Measurements from ENCODE around the gene PDE10A. TPM values are rescaled to one million over a fixed set of nuclear protein-coding genes. Genes with fewer than 3 reads are reported as not detected.

PDE10A gene
- total RNA-seq, 1 donor from 2014 or later: 5.4 TPM

GRCh38 chr6:165401092-165401491 is 261.9 kb downstream of the PDE10A start:
- H3K9me3 Mint-ChIP-seq (ENCODE audit: unreplicated experiment): no peaks in the 10 kb centered on the region
- H3K36me3 Mint-ChIP-seq (ENCODE audit: low read depth, unreplicated experiment): peaks cover 3% of the 10 kb centered on the region
- H3K4me1 ChIP-seq (ENCODE audit: insufficient read depth, low read length): no peaks in the 10 kb centered on the region
- H3K27me3 ChIP-seq (ENCODE audit: insufficient read depth, low read length): no peaks in the 10 kb centered on the region
- H2AFZ ChIP-seq (ENCODE audit: low read depth, low read length): no peak overlapping the region
- H3K4me1 Mint-ChIP-seq (ENCODE audit: low read depth, unreplicated experiment): no peaks in the 10 kb centered on the region
- no peaks in the 10 kb centered on the region for H3K79me2 ChIP-seq (ENCODE audit: insufficient read depth, low read length)
- no peak overlapping the region for H3K27ac Mint-ChIP-seq (ENCODE audit: unreplicated experiment)
- H3K36me3 ChIP-seq (ENCODE audit: insufficient read depth, low read length): no peaks in the 10 kb centered on the region
- no peaks in the 10 kb centered on the region for H3K9me3 ChIP-seq (ENCODE audit: insufficient read depth, low read depth, low read length)
- TF ChIP-seq CTCF (IDR thresholded peaks at IDR 0.05; ENCODE audit: insufficient read depth, low read depth, low read length) (no peak), EZH2 (IDR thresholded peaks at IDR 0.05; ENCODE audit: insufficient read depth, low read length) (no peak)
- H3K27ac ChIP-seq (ENCODE audit: low read depth, low read length): no peak overlapping the region
- H3K9ac ChIP-seq (ENCODE audit: low read length): no peak overlapping the region
- H3K4me3 Mint-ChIP-seq (ENCODE audit: unreplicated experiment): no peak overlapping the region
- DNase-seq (ENCODE audit: low read depth) (no peak), FAIRE-seq (no peak)
- H4K20me1 ChIP-seq (ENCODE audit: insufficient read depth, low read length): no peaks in the 10 kb centered on the region
- H3K4me3 ChIP-seq (ENCODE audit: insufficient read depth, low read depth, low read length): no peak overlapping the region
- H3K27me3 Mint-ChIP-seq (ENCODE audit: low read depth, unreplicated experiment): no peaks in the 10 kb centered on the region
- no peak overlapping the region for H3K4me2 ChIP-seq (ENCODE audit: low read length)

DNA sequence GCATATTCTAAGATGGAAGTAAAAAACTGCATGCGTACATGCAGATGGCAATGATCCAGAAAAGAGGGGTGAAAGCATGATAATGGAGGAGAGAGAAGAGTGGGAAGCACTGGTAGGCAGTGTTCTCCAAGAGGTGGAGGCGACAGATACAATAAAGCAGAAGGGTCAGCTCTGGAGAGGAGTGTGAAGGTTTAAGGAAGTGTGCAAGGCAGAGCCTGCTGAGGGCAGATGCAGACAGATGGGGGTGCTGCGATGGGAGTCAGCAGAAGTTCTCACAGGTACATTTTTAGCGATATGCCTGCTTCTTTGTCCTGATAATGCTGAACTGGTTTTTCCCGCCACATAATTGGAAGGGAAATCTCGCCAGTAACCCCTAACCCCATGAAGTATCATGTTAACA is 272.6 kb downstream of the PDE10A start:
- Histone ChIP-seq H3K4me1 (ENCODE audit: insufficient read depth, low read length) (no peaks in the 10 kb centered on the region), H3K27ac (ENCODE audit: low read depth, low read length) (no peak overlapping the region), H4K20me1 (ENCODE audit: insufficient read depth, low read length) (no peaks in the 10 kb centered on the region), H3K9me3 (ENCODE audit: insufficient read depth, low read depth, low read length) (no peaks in the 10 kb centered on the region), H3K36me3 (ENCODE audit: insufficient read depth, low read length) (no peaks in the 10 kb centered on the region), H2AFZ (ENCODE audit: low read depth, low read length) (no peak overlapping the region), H3K79me2 (ENCODE audit: insufficient read depth, low read length) (no peaks in the 10 kb centered on the region), H3K4me2 (ENCODE audit: low read length) (no peak overlapping the region), H3K9ac (ENCODE audit: low read length) (no peak overlapping the region), H3K27me3 (ENCODE audit: insufficient read depth, low read length) (no peaks in the 10 kb centered on the region), H3K4me3 (ENCODE audit: insufficient read depth, low read depth, low read length) (no peak overlapping the region)
- DNase-seq (ENCODE audit: low read depth) (no peak), FAIRE-seq (no peak)
- peaks cover 2% of the 10 kb centered on the region for H3K9me3 Mint-ChIP-seq (ENCODE audit: unreplicated experiment)
- no peaks in the 10 kb centered on the region for H3K4me1 Mint-ChIP-seq (ENCODE audit: low read depth, unreplicated experiment)
- TF ChIP-seq CTCF (IDR thresholded peaks at IDR 0.05; ENCODE audit: insufficient read depth, low read depth, low read length): no peak
- TF ChIP-seq EZH2 (IDR thresholded peaks at IDR 0.05; ENCODE audit: insufficient read depth, low read length): no peak
- no peak overlapping the region for H3K27ac Mint-ChIP-seq (ENCODE audit: unreplicated experiment)
- peaks cover 5% of the 10 kb centered on the region for H3K36me3 Mint-ChIP-seq (ENCODE audit: low read depth, unreplicated experiment)
- peaks cover 4% of the 10 kb centered on the region for H3K27me3 Mint-ChIP-seq (ENCODE audit: low read depth, unreplicated experiment)
- H3K4me3 Mint-ChIP-seq (ENCODE audit: unreplicated experiment): peak overlapping the region; percentile 15

- H3K4me1 ChIP-seq (ENCODE audit: insufficient read depth, low read length): no peaks in the 10 kb centered on the region
- H3K79me2 ChIP-seq (ENCODE audit: insufficient read depth, low read length): no peaks in the 10 kb centered on the region
- Mint-ChIP-seq H3K4me1 (ENCODE audit: low read depth, unreplicated experiment) (no peaks in the 10 kb centered on the region), H3K27ac (ENCODE audit: unreplicated experiment) (no peak overlapping the region), H3K9me3 (ENCODE audit: unreplicated experiment) (peaks cover 2% of the 10 kb centered on the region), H3K4me3 (ENCODE audit: unreplicated experiment) (no peak overlapping the region), H3K36me3 (ENCODE audit: low read depth, unreplicated experiment) (peaks cover 5% of the 10 kb centered on the region), H3K27me3 (ENCODE audit: low read depth, unreplicated experiment) (peaks cover 4% of the 10 kb centered on the region)
- H3K27ac ChIP-seq (ENCODE audit: low read depth, low read length): no peak overlapping the region
- no peak overlapping the region for H2AFZ ChIP-seq (ENCODE audit: low read depth, low read length)
- DNase-seq (ENCODE audit: low read depth): no peak
- H3K9me3 ChIP-seq (ENCODE audit: insufficient read depth, low read depth, low read length): no peaks in the 10 kb centered on the region
- no peaks in the 10 kb centered on the region for H4K20me1 ChIP-seq (ENCODE audit: insufficient read depth, low read length)
- H3K36me3 ChIP-seq (ENCODE audit: insufficient read depth, low read length): no peaks in the 10 kb centered on the region
- no peak overlapping the region for H3K4me3 ChIP-seq (ENCODE audit: insufficient read depth, low read depth, low read length)
- H3K4me2 ChIP-seq (ENCODE audit: low read length): no peak overlapping the region
- H3K27me3 ChIP-seq (ENCODE audit: insufficient read depth, low read length): no peaks in the 10 kb centered on the region
- H3K9ac ChIP-seq (ENCODE audit: low read length): no peak overlapping the region
- FAIRE-seq: no peak
- TF ChIP-seq EZH2 (IDR thresholded peaks at IDR 0.05; ENCODE audit: insufficient read depth, low read length) (no peak), CTCF (IDR thresholded peaks at IDR 0.05; ENCODE audit: insufficient read depth, low read depth, low read length) (no peak)
Measured at GRCh38 chr6:165389534-165389933, 273.5 kb downstream of the PDE10A start.
